Measurements from ENCODE around the gene SLCO4A1. TPM values are rescaled to one million over a fixed set of nuclear protein-coding genes. Genes with fewer than 3 reads are reported as not detected.

Gene SLCO4A1
- total and polyA plus RNA-seq, 2 experiments from 2014 or later: 25.8 to 99.0 TPM

DNA sequence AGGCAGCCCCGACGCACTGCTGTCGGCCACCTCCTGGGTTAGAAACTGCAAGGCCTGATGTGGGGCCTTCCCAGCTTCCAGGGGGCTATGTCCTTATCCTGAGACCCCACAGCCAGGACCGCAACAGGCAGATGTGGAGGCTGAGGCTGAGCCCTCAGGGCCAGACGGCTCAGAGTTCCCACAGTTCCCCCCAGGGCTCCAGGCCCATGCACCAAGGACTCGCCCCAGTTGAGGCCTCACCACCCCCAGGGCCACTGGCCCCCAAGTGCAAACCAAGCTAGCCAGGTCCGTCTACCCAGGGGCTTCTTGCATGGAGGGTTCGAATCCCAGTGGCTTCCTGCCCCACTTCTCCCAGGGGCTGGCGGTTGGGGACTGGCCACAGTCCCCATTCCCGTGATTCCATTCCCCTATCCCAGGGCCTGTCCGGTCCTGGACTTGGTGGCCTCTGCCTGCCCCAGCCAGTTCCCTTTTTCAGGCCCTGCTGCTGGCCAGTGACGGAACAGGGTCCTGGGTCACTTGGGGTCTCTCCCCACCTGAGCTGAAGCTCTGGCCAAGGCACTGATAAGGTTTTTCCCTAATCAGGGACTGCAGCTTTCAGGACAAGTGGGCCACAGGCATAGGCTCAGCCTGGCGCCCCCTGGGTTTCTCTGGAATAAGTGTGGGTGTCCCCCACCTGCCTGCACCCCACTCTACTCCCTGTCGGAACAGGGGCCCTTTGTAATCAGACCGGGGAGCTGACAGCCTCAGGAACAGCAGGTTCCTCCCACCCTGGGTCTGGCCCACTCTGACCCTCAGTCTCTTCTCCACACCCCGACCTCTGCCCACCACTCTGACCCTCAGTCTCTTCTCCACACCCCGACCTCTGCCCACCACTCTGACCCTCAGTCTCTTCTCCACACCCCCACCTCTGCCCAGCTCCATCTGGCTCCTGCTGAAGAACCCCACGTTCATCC, 22.0 kb downstream of the SLCO4A1 start:
- TF ChIP-seq, protein P1, sequence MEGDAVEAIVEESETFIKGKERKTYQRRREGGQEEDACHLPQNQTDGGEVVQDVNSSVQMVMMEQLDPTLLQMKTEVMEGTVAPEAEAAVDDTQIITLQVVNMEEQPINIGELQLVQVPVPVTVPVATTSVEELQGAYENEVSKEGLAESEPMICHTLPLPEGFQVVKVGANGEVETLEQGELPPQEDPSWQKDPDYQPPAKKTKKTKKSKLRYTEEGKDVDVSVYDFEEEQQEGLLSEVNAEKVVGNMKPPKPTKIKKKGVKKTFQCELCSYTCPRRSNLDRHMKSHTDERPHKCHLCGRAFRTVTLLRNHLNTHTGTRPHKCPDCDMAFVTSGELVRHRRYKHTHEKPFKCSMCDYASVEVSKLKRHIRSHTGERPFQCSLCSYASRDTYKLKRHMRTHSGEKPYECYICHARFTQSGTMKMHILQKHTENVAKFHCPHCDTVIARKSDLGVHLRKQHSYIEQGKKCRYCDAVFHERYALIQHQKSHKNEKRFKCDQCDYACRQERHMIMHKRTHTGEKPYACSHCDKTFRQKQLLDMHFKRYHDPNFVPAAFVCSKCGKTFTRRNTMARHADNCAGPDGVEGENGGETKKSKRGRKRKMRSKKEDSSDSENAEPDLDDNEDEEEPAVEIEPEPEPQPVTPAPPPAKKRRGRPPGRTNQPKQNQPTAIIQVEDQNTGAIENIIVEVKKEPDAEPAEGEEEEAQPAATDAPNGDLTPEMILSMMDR (IDR thresholded peaks at IDR 0.05; ENCODE audit: poor library complexity): no peak
- TF ChIP-seq EZH2phosphoT487 (IDR thresholded peaks at IDR 0.05; ENCODE audit: low read depth, severe bottlenecking, unreplicated experiment) (no peak), EZH2 (IDR thresholded peaks at IDR 0.05; ENCODE audit: borderline replicate concordance) (no peak)
- H3K4me2 ChIP-seq: no peak overlapping the region
- 92% methylated on average over 17 of the region's 18 CpGs for WGBS (ENCODE audit: low lambda C conversion rate, missing lambda C conversion rate)

GRCh38 chr20:62665153-62665754, 23.0 kb downstream of the SLCO4A1 start:
- Histone ChIP-seq H2AFZ (no peak overlapping the region), H3K9me2 (replicated peaks; ENCODE audit: insufficient read depth) (no peaks in the 10 kb centered on the region), H4K20me1 (ENCODE audit: insufficient read depth, poor library complexity, severe bottlenecking) (no peaks in the 10 kb centered on the region), H3K36me3 (replicated peaks; ENCODE audit: insufficient read depth, low read depth) (no peaks in the 10 kb centered on the region), H3K4me2 (no peak overlapping the region), H3K27me3 (no peaks in the 10 kb centered on the region), H3K9me3 (ENCODE audit: low read depth) (no peaks in the 10 kb centered on the region), H3K4me3 (no peak overlapping the region), H3K27ac (no peak overlapping the region), H3K4me1 (ENCODE audit: insufficient read depth) (peaks cover 11% of the 10 kb centered on the region), H3K79me2 (no peaks in the 10 kb centered on the region)
- 92% methylated on average over 12 of the region's 12 CpGs for WGBS (ENCODE audit: low lambda C conversion rate, missing lambda C conversion rate)
- TF ChIP-seq EZH2phosphoT487 (IDR thresholded peaks at IDR 0.05; ENCODE audit: low read depth, severe bottlenecking, unreplicated experiment) (no peak), EZH2 (IDR thresholded peaks at IDR 0.05; ENCODE audit: borderline replicate concordance) (no peak)
- TF ChIP-seq, protein P1 (IDR thresholded peaks at IDR 0.05; ENCODE audit: poor library complexity): no peak
- DNase-seq (ENCODE audit: low spot score): no peak

More for the DNA sequence above, 22.0 kb downstream of the SLCO4A1 start:
- H3K9me3 ChIP-seq (ENCODE audit: low read depth): no peaks in the 10 kb centered on the region
- no peak overlapping the region for H3K27ac ChIP-seq
- H3K4me3 ChIP-seq: no peak overlapping the region
- no peaks in the 10 kb centered on the region for H4K20me1 ChIP-seq (ENCODE audit: insufficient read depth, poor library complexity, severe bottlenecking)
- no peaks in the 10 kb centered on the region for H3K27me3 ChIP-seq
- no peaks in the 10 kb centered on the region for H3K36me3 ChIP-seq (replicated peaks; ENCODE audit: insufficient read depth, low read depth)
- DNase-seq (ENCODE audit: low spot score): no peak
- no peaks in the 10 kb centered on the region for H3K79me2 ChIP-seq
- H2AFZ ChIP-seq: no peak overlapping the region
- no peaks in the 10 kb centered on the region for H3K9me2 ChIP-seq (replicated peaks; ENCODE audit: insufficient read depth)
- H3K4me1 ChIP-seq (ENCODE audit: insufficient read depth): peaks cover 9% of the 10 kb centered on the region

DNA sequence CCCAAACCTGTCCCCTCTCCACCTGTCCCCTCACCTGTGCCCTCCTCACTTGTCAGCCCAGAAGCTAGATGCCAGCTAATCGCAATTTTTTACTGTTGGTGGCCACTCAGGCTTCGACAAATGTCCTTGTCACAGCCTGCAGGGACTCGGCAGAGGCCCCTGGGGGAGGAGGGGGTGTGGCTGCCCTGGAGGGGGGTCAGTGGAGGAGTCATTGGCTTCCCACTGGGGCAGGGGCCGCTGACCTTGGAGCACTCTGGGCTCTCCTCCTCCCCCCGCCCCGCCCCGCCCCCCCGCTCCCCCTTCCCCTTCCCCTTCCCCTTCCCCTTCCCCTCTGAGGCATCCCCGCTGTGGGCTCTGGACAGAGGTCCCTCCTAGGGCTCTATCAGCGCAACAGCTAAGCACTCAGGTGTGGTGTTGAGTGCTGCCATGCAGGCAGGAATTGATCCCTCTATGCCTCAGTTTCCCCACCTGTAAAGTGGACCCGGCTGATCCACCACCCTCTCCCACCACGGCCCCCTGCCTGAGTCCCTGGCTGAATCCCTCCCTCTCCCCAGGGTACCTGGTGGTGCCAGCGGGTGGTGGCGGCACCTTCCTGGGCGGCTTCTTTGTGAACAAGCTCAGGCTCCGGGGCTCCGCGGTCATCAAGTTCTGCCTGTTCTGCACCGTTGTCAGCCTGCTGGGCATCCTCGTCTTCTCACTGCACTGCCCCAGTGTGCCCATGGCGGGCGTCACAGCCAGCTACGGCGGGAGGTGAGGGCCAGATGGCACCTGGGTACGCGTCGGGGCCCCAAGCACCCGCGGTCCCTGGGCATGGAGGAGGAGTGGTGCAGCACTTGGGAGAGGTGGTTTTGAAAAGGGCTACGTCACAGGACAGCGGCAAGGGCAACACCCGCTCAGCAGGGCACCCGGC, 23.8 kb downstream of the SLCO4A1 start:
- Histone ChIP-seq H3K4me2 (no peak overlapping the region), H3K27ac (no peak overlapping the region), H3K79me2 (no peaks in the 10 kb centered on the region), H3K27me3 (no peaks in the 10 kb centered on the region), H3K9me3 (ENCODE audit: low read depth) (no peaks in the 10 kb centered on the region), H3K9me2 (replicated peaks; ENCODE audit: insufficient read depth) (no peaks in the 10 kb centered on the region), H4K20me1 (ENCODE audit: insufficient read depth, poor library complexity, severe bottlenecking) (no peaks in the 10 kb centered on the region), H3K4me1 (ENCODE audit: insufficient read depth) (peaks cover 11% of the 10 kb centered on the region), H3K4me3 (no peak overlapping the region), H3K36me3 (replicated peaks; ENCODE audit: insufficient read depth, low read depth) (no peaks in the 10 kb centered on the region), H2AFZ (no peak overlapping the region)
- DNase-seq (ENCODE audit: low spot score): no peak
- TF ChIP-seq, protein P1 (IDR thresholded peaks at IDR 0.05; ENCODE audit: poor library complexity): no peak
- no peak for TF ChIP-seq EZH2phosphoT487 (IDR thresholded peaks at IDR 0.05; ENCODE audit: low read depth, severe bottlenecking, unreplicated experiment)
- no peak for TF ChIP-seq EZH2 (IDR thresholded peaks at IDR 0.05; ENCODE audit: borderline replicate concordance)
- 92% methylated on average over 27 of the region's 33 CpGs for WGBS (ENCODE audit: low lambda C conversion rate, missing lambda C conversion rate)
